ENCODE data around the gene TBC1D9. TPM values are rescaled to one million over a fixed set of nuclear protein-coding genes. Genes with fewer than 3 reads are reported as not detected.

TBC1D9 gene
- total RNA-seq, 5 donors from 2014 or later (not counting 1 experiment from before 2014, with no cell fraction given): 0.56 to 4.2 (median 1.2) TPM

GRCh38 chr4:140776556-140776955 lies 20.4 kb upstream of the TBC1D9 start:
- Histone ChIP-seq H3K27ac (ENCODE audit: low read length) (no peak overlapping the region), H3K4me3 (ENCODE audit: control insufficient read depth in 1 of 2, extremely low read depth in 1 of 2, low read length in 1 of 2) (no peak overlapping the region), H3K4me1 (ENCODE audit: control insufficient read depth in 1 of 2, extremely low read depth in 1 of 2, insufficient read depth in 2 of 2, low read length in 2 of 2) (no peaks in the 10 kb centered on the region), H3K9me3 (no peaks in the 10 kb centered on the region), H3K27me3 (replicated peaks in 1 of 2; ENCODE audit: control insufficient read depth in 2 of 2, extremely low read depth in 1 of 2, insufficient read depth in 2 of 2, low read length in 1 of 2) (no peaks in the 10 kb centered on the region), H3K36me3 (ENCODE audit: control insufficient read depth in 2 of 2, extremely low read depth in 1 of 2, insufficient read depth in 1 of 2, low read length in 1 of 2) (no peaks in the 10 kb centered on the region)
- no peak overlapping the region for H3K4me3 Mint-ChIP-seq
- no peak overlapping the region for H3K27ac Mint-ChIP-seq
- ATAC-seq (replicated peaks in 1 of 4) (no peak), DNase-seq (no peak)
- CTCF ChIA-PET: no interaction called here
- no peaks in the 10 kb centered on the region for H3K4me1 Mint-ChIP-seq
- H3K27me3 Mint-ChIP-seq: peaks cover 0 to 5% of the 10 kb centered on the region in 2 donors
- H3K9me3 Mint-ChIP-seq: no peaks in the 10 kb centered on the region
- POLR2A ChIA-PET: no interaction called here
- no peaks in the 10 kb centered on the region for H3K36me3 Mint-ChIP-seq
- WGBS (ENCODE audit: insufficient coverage): no CpG with 5 or more reads among the region's 2 CpGs

- H3K4me3 Mint-ChIP-seq: no peak overlapping the region
- no peaks in the 10 kb centered on the region for H3K36me3 Mint-ChIP-seq
- ChIA-PET CTCF (no interaction called here), POLR2A (no interaction called here)
- Histone ChIP-seq H3K4me1 (ENCODE audit: control insufficient read depth in 1 of 2, extremely low read depth in 1 of 2, insufficient read depth in 2 of 2, low read length in 2 of 2) (no peaks in the 10 kb centered on the region), H3K27me3 (replicated peaks in 1 of 2; ENCODE audit: control insufficient read depth in 2 of 2, extremely low read depth in 1 of 2, insufficient read depth in 2 of 2, low read length in 1 of 2) (no peaks in the 10 kb centered on the region), H3K4me3 (ENCODE audit: control insufficient read depth in 1 of 2, extremely low read depth in 1 of 2, low read length in 1 of 2) (no peak overlapping the region), H3K36me3 (ENCODE audit: control insufficient read depth in 2 of 2, extremely low read depth in 1 of 2, insufficient read depth in 1 of 2, low read length in 1 of 2) (no peaks in the 10 kb centered on the region), H3K27ac (ENCODE audit: low read length) (no peak overlapping the region), H3K9me3 (no peaks in the 10 kb centered on the region)
- H3K27ac Mint-ChIP-seq: no peak overlapping the region
- no peaks in the 10 kb centered on the region for H3K4me1 Mint-ChIP-seq
- DNase-seq (no peak), ATAC-seq (replicated peaks in 1 of 4) (no peak)
- H3K9me3 Mint-ChIP-seq: no peaks in the 10 kb centered on the region
- peaks cover 0 to 5% of the 10 kb centered on the region in 2 donors for H3K27me3 Mint-ChIP-seq
Measured at GRCh38 chr4:140774956-140775355, 18.8 kb upstream of the TBC1D9 start.

- 90% methylated on average over 3 of the region's 6 CpGs for WGBS (ENCODE audit: insufficient coverage)
- no peak for ATAC-seq (replicated peaks in 1 of 4)
- no peaks in the 10 kb centered on the region for H3K4me1 Mint-ChIP-seq
- H3K36me3 ChIP-seq (ENCODE audit: control insufficient read depth in 2 of 2, extremely low read depth in 1 of 2, insufficient read depth in 1 of 2, low read length in 1 of 2): no peaks in the 10 kb centered on the region
- no peak overlapping the region for H3K4me3 Mint-ChIP-seq
- ChIA-PET POLR2A (no interaction called here), CTCF (no interaction called here)
- no peak for DNase-seq
- H3K27me3 ChIP-seq (replicated peaks in 1 of 2; ENCODE audit: control insufficient read depth in 2 of 2, extremely low read depth in 1 of 2, insufficient read depth in 2 of 2, low read length in 1 of 2): no peaks in the 10 kb centered on the region
- H3K9me3 Mint-ChIP-seq: no peaks in the 10 kb centered on the region
- no peaks in the 10 kb centered on the region for H3K36me3 Mint-ChIP-seq
- H3K4me1 ChIP-seq (ENCODE audit: control insufficient read depth in 1 of 2, extremely low read depth in 1 of 2, insufficient read depth in 2 of 2, low read length in 2 of 2): no peaks in the 10 kb centered on the region
- no peak overlapping the region for H3K27ac Mint-ChIP-seq
- no peaks in the 10 kb centered on the region for H3K9me3 ChIP-seq
- H3K4me3 ChIP-seq (ENCODE audit: control insufficient read depth in 1 of 2, extremely low read depth in 1 of 2, low read length in 1 of 2): no peak overlapping the region
- peaks cover 0 to 5% of the 10 kb centered on the region in 2 donors for H3K27me3 Mint-ChIP-seq
- no peak overlapping the region for H3K27ac ChIP-seq (ENCODE audit: low read length)
Measured at GRCh38 chr4:140774510-140774909, 18.3 kb upstream of the TBC1D9 start.

GRCh38 chr4:140769209-140769608 lies 13.0 kb upstream of the TBC1D9 start:
- H3K27ac ChIP-seq (ENCODE audit: low read length): no peak overlapping the region
- Mint-ChIP-seq H3K4me1 (no peaks in the 10 kb centered on the region), H3K27ac (no peak overlapping the region), H3K4me3 (no peak overlapping the region), H3K9me3 (no peaks in the 10 kb centered on the region), H3K36me3 (no peaks in the 10 kb centered on the region), H3K27me3 (peaks cover 10 to 11% of the 10 kb centered on the region in 2 donors)
- no peak for ATAC-seq (replicated peaks in 1 of 4)
- H3K4me1 ChIP-seq (ENCODE audit: control insufficient read depth in 1 of 2, extremely low read depth in 1 of 2, insufficient read depth in 2 of 2, low read length in 2 of 2): no peaks in the 10 kb centered on the region
- H3K4me3 ChIP-seq (ENCODE audit: control insufficient read depth in 1 of 2, extremely low read depth in 1 of 2, low read length in 1 of 2): no peak overlapping the region
- ChIA-PET POLR2A (no interaction called here), CTCF (no interaction called here)
- no peaks in the 10 kb centered on the region for H3K9me3 ChIP-seq
- DNase-seq: no peak
- no peaks in the 10 kb centered on the region for H3K36me3 ChIP-seq (ENCODE audit: control insufficient read depth in 2 of 2, extremely low read depth in 1 of 2, insufficient read depth in 1 of 2, low read length in 1 of 2)
- 84% methylated on average over 2 of the region's 3 CpGs for WGBS (ENCODE audit: insufficient coverage)
- no peaks in the 10 kb centered on the region for H3K27me3 ChIP-seq (replicated peaks in 1 of 2; ENCODE audit: control insufficient read depth in 2 of 2, extremely low read depth in 1 of 2, insufficient read depth in 2 of 2, low read length in 1 of 2)

- peaks cover 0 to 6% of the 10 kb centered on the region in 2 experiments for H3K27me3 ChIP-seq (replicated peaks in 1 of 2; ENCODE audit: control insufficient read depth in 2 of 2, extremely low read depth in 1 of 2, insufficient read depth in 2 of 2, low read length in 1 of 2)
- H3K4me1 Mint-ChIP-seq: no peaks in the 10 kb centered on the region
- no peaks in the 10 kb centered on the region for H3K9me3 Mint-ChIP-seq
- ATAC-seq (replicated peaks in 1 of 4) (no peak), DNase-seq (no peak)
- no peak overlapping the region for H3K27ac ChIP-seq (ENCODE audit: low read length)
- no peak overlapping the region for H3K27ac Mint-ChIP-seq
- H3K4me3 Mint-ChIP-seq: no peak overlapping the region
- 67% methylated on average over 3 of the region's 7 CpGs for WGBS (ENCODE audit: insufficient coverage)
- no peaks in the 10 kb centered on the region for H3K4me1 ChIP-seq (ENCODE audit: control insufficient read depth in 1 of 2, extremely low read depth in 1 of 2, insufficient read depth in 2 of 2, low read length in 2 of 2)
- POLR2A ChIA-PET: no interaction called here
- H3K36me3 ChIP-seq (ENCODE audit: control insufficient read depth in 2 of 2, extremely low read depth in 1 of 2, insufficient read depth in 1 of 2, low read length in 1 of 2): no peaks in the 10 kb centered on the region
- H3K4me3 ChIP-seq (ENCODE audit: control insufficient read depth in 1 of 2, extremely low read depth in 1 of 2, low read length in 1 of 2): no peak overlapping the region
- H3K27me3 Mint-ChIP-seq: peaks cover 10 to 25% of the 10 kb centered on the region in 2 donors
- CTCF ChIA-PET: no interaction called here
- H3K36me3 Mint-ChIP-seq: no peaks in the 10 kb centered on the region
- no peaks in the 10 kb centered on the region for H3K9me3 ChIP-seq
Measured at GRCh38 chr4:140764785-140765392, 8.7 kb upstream of the TBC1D9 start.

- no peak for ATAC-seq (replicated peaks in 1 of 4)
- ChIA-PET POLR2A (no interaction called here), CTCF (interaction anchor here in 1 of 2 donors (0.9 kb wide), 1 partner anchor 432 kb away, joined by 3 read pairs; no protein-coding TSS in a partner anchor)
- WGBS (ENCODE audit: insufficient coverage): 75% methylated on average over 1 of the region's 3 CpGs
- Mint-ChIP-seq H3K27ac (no peak overlapping the region), H3K9me3 (no peaks in the 10 kb centered on the region), H3K36me3 (no peaks in the 10 kb centered on the region), H3K4me3 (no peak overlapping the region), H3K27me3 (peaks cover 24 to 39% of the 10 kb centered on the region in 2 donors), H3K4me1 (peaks cover 0 to 3% (median 0%) of the 10 kb centered on the region in 3 donors)
- Histone ChIP-seq H3K27me3 (replicated peaks in 1 of 2; ENCODE audit: control insufficient read depth in 2 of 2, extremely low read depth in 1 of 2, insufficient read depth in 2 of 2, low read length in 1 of 2) (peaks cover 5 to 14% of the 10 kb centered on the region in 2 experiments), H3K9me3 (no peaks in the 10 kb centered on the region), H3K36me3 (ENCODE audit: control insufficient read depth in 2 of 2, extremely low read depth in 1 of 2, insufficient read depth in 1 of 2, low read length in 1 of 2) (no peaks in the 10 kb centered on the region), H3K27ac (ENCODE audit: low read length) (no peak overlapping the region), H3K4me1 (ENCODE audit: control insufficient read depth in 1 of 2, extremely low read depth in 1 of 2, insufficient read depth in 2 of 2, low read length in 2 of 2) (no peaks in the 10 kb centered on the region), H3K4me3 (ENCODE audit: control insufficient read depth in 1 of 2, extremely low read depth in 1 of 2, low read length in 1 of 2) (no peak overlapping the region)
- DNase-seq: no peak
Measured at GRCh38 chr4:140762202-140762601, 6.0 kb upstream of the TBC1D9 start.
